Measurements from ENCODE around the gene BRIP1. TPM values are rescaled to one million over a fixed set of nuclear protein-coding genes. Genes with fewer than 3 reads are reported as not detected.

BRIP1 gene
- polyA plus RNA-seq, 1 of the 3 experiments (the other 2 are of a cell fraction), result 2.0 TPM

GRCh38 chr17:61770043-61770442 lies 93.3 kb downstream of the BRIP1 start:
- H2AFZ ChIP-seq (ENCODE audit: low read depth), result no peak overlapping the region
- H3K27ac ChIP-seq (ENCODE audit: low read depth in 2 of 2, low read length in 1 of 2), result no peak overlapping the region
- no peak overlapping the region for H3K4me2 ChIP-seq
- H3K36me3 ChIP-seq (replicated peaks in 1 of 2; ENCODE audit: control insufficient read depth in 1 of 2, insufficient read depth in 2 of 2, low read length in 1 of 2), result peaks cover 8 to 40% of the 10 kb centered on the region in 2 experiments
- no peak overlapping the region for H3K4me3 ChIP-seq (ENCODE audit: low read depth in 2 of 2, low read length in 1 of 2)
- no peaks in the 10 kb centered on the region for H4K20me1 ChIP-seq (ENCODE audit: insufficient read depth)
- POLR2A ChIA-PET, result interaction anchor here (0.6 kb wide), 1 partner anchor 951 kb away, joined by 3 read pairs; no protein-coding TSS in a partner anchor
- no peaks in the 10 kb centered on the region for H3K9me2 ChIP-seq
- no peak for DNase-seq
- no peaks in the 10 kb centered on the region for H3K4me1 ChIP-seq (ENCODE audit: control insufficient read depth in 1 of 2, insufficient read depth in 2 of 2, low read depth in 1 of 2, low read length in 1 of 2)
- TF ChIP-seq FOSL2 (IDR thresholded peaks at IDR 0.05; ENCODE audit: borderline replicate concordance, low read depth) (no peak), EZH2phosphoT487 (IDR thresholded peaks at IDR 0.05; ENCODE audit: borderline replicate concordance, low read depth) (no peak), ELF1 (IDR thresholded peaks at IDR 0.05) (no peak), POLR2AphosphoS5 (IDR thresholded peaks at IDR 0.05; ENCODE audit: low read depth, low read length) (no peak), RXRA (IDR thresholded peaks at IDR 0.05; ENCODE audit: borderline replicate concordance, low read depth) (no peak), NRF1 (IDR thresholded peaks at IDR 0.05; ENCODE audit: low read depth, low read length) (no peak), REST (IDR thresholded peaks at IDR 0.05; ENCODE audit: low read depth, low read length) (no peak)
- peaks cover 17% of the 10 kb centered on the region; the same call in 1 of the 2 replicates for H3K9me3 ChIP-seq
- H3K79me2 ChIP-seq (ENCODE audit: insufficient read depth), result peaks cover 6% of the 10 kb centered on the region; the same call in 1 of the 2 replicates
- H3F3A ChIP-seq (replicated peaks; ENCODE audit: insufficient read depth), result peaks cover 5% of the 10 kb centered on the region
- CTCF ChIA-PET, result interaction anchor here (0.9 kb wide), 1 partner anchor 14 kb away, joined by 3 read pairs; no protein-coding TSS in a partner anchor
- H3K9ac ChIP-seq, result no peak overlapping the region
- H3K27me3 ChIP-seq (ENCODE audit: insufficient read depth), result no peaks in the 10 kb centered on the region

- H4K20me1 ChIP-seq (ENCODE audit: insufficient read depth), result no peaks in the 10 kb centered on the region
- no peak overlapping the region for H3K27ac ChIP-seq (ENCODE audit: low read depth in 2 of 2, low read length in 1 of 2)
- no peaks in the 10 kb centered on the region for H3K4me1 ChIP-seq (ENCODE audit: control insufficient read depth in 1 of 2, insufficient read depth in 2 of 2, low read depth in 1 of 2, low read length in 1 of 2)
- ChIA-PET CTCF (no interaction called here), POLR2A (no interaction called here)
- no peaks in the 10 kb centered on the region for H3F3A ChIP-seq (replicated peaks; ENCODE audit: insufficient read depth)
- H3K27me3 ChIP-seq (ENCODE audit: insufficient read depth), result no peaks in the 10 kb centered on the region
- DNase-seq, result no peak
- peaks cover 6% of the 10 kb centered on the region for H3K79me2 ChIP-seq (ENCODE audit: insufficient read depth)
- TF ChIP-seq USF1 (IDR thresholded peaks at IDR 0.05; ENCODE audit: borderline replicate concordance, low read depth) (no peak), CTCF (IDR thresholded peaks at IDR 0.05) (no peak), TEAD4 (IDR thresholded peaks at IDR 0.05; ENCODE audit: borderline replicate concordance, insufficient read depth) (no peak), EP300 (IDR thresholded peaks at IDR 0.05; ENCODE audit: borderline replicate concordance in 1 of 2, low read depth in 1 of 2, low read length in 1 of 2) (no peak), MEF2A (IDR thresholded peaks at IDR 0.05; ENCODE audit: borderline replicate concordance, low read depth) (no peak), NRF1 (IDR thresholded peaks at IDR 0.05; ENCODE audit: low read depth, low read length) (no peak), ZBTB33 (IDR thresholded peaks at IDR 0.05; ENCODE audit: borderline replicate concordance, low read depth) (no peak), SIN3A (IDR thresholded peaks at IDR 0.05; ENCODE audit: borderline replicate concordance, low read depth, low read length) (no peak), RFX5 (IDR thresholded peaks at IDR 0.05; ENCODE audit: low read length) (no peak), RCOR1 (IDR thresholded peaks at IDR 0.05; ENCODE audit: low read length) (no peak)
- no peak overlapping the region for H2AFZ ChIP-seq (ENCODE audit: low read depth)
- no peak overlapping the region for H3K4me3 ChIP-seq (ENCODE audit: low read depth in 2 of 2, low read length in 1 of 2)
- no peak overlapping the region for H3K4me2 ChIP-seq
- H3K9me2 ChIP-seq, result no peaks in the 10 kb centered on the region
- WGBS (ENCODE audit: low lambda C conversion rate), result 88% methylated on average over 3 of the region's 3 CpGs
- H3K36me3 ChIP-seq (replicated peaks in 1 of 2; ENCODE audit: control insufficient read depth in 1 of 2, insufficient read depth in 2 of 2, low read length in 1 of 2), result peaks cover 12 to 41% of the 10 kb centered on the region in 2 experiments
- H3K9me3 ChIP-seq, result peaks cover 17% of the 10 kb centered on the region; the same call in 1 of the 2 replicates
- H3K9ac ChIP-seq, result no peak overlapping the region
Observed at GRCh38 chr17:61768405-61768804, 94.9 kb downstream of the BRIP1 start.

Measured in SK-N-SH (cell line).